ENCODE data around the gene ETF1.
"Not testable (repeated sequence)": the region's sequence is repeated elsewhere in the genome, so short reads cannot be mapped to it uniquely, and the experiment has no call there.

Gene ETF1

DNA sequence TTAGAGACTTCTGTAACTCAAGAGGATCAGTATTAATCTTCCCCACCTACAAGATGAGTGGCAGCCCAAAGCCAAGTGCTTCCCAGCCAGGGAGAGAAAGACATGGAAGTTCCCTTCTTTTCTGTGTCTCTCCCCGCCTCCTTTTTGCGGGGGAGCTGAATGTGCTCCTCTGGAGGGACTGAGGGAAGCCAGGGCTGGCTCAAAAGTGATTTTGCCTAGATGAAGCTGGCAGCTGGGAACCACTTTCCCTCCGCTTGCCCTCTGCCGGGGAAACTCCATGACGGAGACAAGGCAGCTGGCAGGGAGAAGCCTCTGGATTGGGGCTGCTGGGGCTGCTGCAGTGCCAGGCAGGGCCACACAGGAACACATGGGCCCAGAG, 53.4 kb downstream of the ETF1 start:
- ATAC-seq = no peak

DNA sequence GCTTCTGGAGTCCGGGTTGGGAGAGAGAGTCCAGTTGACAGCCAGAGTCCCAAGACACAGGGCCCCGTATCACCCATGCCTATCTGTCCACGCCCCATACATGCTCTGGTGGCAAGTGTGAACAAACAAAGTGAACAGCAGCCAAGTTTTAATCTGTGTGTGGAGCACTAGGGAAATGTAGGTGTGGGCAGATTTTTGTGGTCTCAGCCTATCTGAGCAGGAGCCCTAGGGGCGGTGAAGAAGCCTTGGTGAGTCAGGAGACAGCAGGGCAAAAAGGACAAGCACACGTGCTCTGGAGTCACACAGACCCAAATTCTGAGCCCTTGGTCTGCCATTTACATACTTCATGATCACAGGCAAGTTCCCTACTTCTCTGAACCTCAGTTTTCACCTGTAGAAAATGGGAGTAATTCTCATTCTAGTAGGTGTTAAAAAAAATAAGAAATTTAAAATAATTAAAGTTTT, 54.5 kb downstream of the ETF1 start:
- ATAC-seq = no peak

DNA sequence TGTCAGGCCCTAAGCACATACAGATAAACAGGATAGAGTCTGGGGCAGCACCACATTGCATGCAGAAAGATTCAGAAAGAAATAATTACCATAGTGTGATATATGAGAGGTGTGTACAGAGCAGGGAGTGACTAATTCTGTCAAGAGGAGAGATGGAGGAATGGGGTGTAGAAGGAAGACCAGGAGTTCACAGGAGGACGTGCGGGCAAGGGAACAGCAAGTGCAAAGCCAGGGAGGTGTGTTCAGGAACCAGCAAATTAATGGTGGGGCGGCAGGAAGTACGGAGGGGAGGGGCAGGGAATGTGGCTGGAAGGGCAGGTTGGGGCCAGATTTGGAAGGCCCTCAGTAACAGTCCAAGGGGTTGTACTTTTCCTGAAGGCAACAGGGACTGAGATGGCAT, 60.4 kb downstream of the ETF1 start:
- no peak for ATAC-seq

DNA sequence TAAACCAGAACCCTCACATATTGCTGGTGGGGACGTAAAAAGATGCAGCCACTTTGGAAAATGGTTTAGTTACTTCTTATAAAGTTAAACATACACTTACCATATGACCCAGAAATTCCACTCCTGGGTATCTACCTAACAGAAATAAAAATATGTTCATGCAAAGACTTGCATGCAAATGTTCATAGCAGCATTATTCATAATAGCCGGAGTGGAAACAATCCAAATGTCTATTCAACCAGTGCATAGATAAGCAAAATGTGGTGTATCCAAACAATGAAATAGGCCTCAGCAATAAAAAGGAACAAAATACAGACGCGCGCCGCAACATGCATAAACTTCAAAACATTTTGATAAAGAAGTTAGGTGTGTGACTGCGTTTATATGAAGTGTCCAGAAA, 66.1 kb downstream of the ETF1 start:
- no peak for ATAC-seq

DNA sequence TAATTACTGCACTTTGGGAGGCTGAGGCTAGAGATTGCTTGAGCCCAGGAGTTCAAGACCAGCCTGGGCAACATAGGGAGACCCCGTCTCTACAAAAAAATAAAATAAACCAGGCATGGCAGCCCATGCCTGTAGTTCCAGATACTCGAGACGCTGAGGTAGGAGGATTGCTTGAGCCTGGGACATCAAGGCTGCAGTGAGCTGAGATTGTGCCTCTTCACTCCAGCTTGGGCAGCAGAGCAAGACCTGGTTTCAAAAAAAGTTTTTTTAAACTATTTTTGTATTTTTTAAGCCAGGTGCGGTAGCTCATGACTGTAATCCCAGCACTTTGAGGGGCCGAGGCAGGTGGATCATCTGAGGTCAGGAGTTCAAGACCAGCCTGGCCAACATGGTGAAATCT, 69.9 kb downstream of the ETF1 start:
- ATAC-seq = not testable (repeated sequence)

DNA sequence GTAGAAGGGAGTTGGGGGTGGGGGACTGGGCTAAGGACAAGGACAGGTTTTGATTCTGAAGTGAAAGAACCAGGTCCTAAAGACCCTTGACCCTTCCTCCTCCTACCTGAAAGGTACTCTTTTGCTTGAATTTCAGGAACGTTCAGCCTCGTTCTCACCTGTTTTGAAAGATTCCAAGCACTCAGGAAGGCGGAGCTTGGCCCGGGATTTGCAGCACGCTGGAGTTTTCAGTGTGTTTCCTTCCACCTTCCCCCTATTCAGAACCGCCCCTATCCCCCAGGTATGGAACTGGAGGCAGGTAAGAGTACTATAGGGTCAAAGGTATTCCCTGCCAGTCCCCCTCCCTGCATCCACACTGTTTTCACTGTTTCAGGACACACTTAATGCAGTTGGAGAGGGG, 70.7 kb downstream of the ETF1 start:
- ATAC-seq = no peak

DNA sequence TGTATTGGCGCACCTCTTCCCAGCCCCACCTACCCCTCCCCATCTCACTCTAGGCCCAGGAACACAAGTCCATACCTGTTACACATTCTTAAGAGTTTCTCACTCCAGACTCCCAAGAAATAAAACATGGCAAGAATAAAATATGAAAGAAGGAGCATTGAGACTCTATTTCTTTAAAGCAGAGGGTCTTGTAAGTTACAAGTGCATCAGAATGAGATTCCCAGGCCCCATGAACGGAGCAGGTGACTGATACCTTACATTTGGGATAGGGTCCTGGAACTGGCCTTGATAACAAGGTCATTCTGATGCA, 72.0 kb downstream of the ETF1 start:
- no peak for ATAC-seq

DNA sequence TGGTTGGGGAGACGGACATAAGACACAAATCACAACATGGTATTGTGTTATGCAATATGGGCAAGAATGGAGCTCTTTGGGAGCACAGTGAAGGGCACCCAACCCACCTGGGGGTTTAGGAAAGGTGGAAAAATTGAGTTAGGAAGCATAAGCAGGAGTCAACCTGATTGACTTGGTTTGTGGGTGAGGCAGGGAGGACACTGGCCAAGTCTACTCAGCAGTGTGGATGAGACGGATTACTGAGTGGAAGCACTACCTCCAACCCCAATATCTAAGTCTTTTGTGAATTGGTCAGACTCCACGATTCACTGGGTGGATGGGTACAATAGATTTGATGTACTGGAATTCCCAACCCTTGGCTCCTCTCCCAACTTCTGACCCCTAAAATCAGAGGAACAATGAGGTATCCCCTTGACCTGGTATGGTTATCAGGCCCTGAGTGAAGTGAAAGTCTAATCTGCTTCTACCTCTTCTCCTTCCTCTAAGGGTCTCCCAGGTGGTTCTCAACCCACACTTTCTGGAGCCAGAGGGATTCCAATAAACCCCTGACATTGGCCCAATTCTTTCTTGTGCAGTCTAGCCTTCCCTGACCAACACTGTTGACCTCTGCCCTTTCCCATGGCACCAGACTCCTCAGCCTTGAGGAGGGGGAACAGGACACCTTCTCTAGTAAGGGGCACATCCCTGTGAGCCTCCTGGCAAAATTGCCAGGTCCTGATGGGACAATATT, 72.5 kb downstream of the ETF1 start:
- ATAC-seq = no peak

DNA sequence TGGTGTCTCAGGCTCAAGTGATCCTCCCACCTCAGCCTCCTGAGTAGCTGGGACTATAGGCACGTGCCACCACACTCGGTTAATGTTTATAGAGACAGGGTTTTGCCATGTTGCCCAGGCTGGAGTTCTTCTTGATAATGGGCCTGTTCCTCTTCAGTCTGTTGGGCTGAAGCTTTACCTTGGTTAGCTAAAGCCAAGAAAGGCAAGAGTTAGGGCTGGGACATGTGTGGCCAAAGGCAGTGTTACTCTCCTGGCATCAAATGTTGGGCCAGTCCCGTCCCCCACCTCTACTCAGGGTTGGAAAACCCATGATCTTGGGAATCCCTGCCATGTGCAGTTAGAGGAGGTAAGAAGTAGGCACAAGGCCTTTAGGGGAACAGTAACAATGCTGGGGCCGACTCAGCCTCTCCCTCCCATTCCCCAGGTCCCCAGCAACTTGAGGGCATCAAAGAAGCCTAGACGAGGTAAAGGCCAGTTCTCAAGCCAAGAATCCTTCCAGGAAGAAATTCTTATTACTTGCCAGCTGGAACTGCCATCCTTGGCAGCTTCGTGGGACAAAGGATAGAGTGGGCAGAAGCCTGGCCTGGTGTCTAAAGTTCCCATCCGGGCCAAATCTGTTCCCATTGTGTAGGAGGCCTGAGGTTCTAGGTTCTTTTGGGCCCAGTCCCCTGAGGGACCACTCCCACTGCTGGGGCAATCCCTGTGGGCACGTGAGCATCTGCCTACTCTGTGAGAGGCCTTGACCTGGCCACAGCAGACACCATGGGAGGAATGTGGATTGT, 73.3 kb downstream of the ETF1 start:
- no peak for ATAC-seq

DNA sequence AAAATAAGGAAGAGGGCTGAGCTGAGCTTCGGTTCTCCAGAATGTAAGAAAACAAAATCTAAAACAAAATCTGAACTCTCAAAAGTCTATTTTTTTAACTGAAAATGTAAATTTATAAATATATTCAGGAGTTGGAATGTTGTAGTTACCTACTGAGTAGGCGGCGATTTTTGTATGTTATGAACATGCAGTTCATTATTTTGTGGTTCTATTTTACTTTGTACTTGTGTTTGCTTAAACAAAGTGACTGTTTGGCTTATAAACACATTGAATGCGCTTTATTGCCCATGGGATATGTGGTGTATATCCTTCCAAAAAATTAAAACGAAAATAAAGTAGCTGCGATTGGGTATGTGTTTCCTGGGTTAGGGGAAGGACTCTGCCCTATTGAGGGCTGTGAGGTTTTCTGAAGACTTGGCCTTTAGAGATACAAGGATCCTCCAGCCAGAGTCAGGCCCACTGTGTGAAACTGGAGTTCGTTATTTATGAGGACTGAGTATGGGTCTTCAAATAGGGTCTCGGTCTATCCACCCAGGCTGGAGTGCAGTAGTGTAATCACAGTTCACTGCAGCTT, 74.0 kb downstream of the ETF1 start:
- no peak for ATAC-seq

DNA sequence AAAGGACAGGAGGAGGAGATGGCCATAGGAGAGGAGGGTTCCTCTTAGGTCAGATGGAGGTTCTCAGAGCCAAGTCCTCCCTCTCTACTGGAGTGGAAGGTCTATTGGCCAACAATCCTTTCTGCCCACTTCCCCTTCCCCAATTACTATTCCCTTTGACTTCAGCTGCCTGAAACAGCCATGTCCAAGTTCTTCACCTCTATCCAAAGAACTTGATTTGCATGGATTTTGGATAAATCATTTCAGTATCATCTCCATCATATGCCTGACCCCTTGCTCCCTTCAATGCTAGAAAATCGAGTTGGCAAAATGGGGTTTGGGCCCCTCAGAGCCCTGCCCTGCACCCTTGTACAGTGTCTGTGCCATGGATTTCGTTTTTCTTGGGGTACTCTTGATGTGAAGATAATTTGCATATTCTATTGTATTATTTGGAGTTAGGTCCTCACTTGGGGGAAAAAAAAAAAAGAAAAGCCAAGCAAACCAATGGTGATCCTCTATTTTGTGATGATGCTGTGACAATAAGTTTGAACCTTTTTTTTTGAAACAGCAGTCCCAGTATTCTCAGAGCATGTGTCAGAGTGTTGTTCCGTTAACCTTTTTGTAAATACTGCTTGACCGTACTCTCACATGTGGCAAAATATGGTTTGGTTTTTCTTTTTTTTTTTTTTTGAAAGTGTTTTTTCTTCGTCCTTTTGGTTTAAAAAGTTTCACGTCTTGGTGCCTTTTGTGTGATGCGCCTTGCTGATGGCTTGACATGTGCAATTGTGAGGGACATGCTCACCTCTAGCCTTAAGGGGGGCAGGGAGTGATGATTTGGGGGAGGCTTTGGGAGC, 74.7 kb downstream of the ETF1 start:
- ATAC-seq = no peak

DNA sequence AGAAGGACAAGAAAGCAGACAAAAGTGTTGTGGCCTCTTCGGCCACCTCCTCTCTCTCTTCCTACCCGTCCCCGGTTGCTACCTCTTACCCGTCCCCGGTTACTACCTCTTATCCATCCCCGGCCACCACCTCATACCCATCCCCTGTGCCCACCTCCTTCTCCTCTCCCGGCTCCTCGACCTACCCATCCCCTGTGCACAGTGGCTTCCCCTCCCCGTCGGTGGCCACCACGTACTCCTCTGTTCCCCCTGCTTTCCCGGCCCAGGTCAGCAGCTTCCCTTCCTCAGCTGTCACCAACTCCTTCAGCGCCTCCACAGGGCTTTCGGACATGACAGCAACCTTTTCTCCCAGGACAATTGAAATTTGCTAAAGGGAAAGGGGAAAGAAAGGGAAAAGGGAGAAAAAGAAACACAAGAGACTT, 75.3 kb downstream of the ETF1 start:
- ATAC-seq = no peak

DNA sequence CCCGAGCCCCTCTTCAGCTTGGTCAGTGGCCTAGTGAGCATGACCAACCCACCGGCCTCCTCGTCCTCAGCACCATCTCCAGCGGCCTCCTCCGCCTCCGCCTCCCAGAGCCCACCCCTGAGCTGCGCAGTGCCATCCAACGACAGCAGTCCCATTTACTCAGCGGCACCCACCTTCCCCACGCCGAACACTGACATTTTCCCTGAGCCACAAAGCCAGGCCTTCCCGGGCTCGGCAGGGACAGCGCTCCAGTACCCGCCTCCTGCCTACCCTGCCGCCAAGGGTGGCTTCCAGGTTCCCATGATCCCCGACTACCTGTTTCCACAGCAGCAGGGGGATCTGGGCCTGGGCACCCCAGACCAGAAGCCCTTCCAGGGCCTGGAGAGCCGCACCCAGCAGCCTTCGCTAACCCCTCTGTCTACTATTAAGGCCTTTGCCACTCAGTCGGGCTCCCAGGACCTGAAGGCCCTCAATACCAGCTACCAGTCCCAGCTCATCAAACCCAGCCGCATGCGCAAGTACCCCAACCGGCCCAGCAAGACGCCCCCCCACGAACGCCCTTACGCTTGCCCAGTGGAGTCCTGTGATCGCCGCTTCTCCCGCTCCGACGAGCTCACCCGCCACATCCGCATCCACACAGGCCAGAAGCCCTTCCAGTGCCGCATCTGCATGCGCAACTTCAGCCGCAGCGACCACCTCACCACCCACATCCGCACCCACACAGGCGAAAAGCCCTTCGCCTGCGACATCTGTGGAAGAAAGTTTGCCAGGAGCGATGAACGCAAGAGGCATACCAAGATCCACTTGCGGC, 75.9 kb downstream of the ETF1 start:
- ATAC-seq = no peak

DNA sequence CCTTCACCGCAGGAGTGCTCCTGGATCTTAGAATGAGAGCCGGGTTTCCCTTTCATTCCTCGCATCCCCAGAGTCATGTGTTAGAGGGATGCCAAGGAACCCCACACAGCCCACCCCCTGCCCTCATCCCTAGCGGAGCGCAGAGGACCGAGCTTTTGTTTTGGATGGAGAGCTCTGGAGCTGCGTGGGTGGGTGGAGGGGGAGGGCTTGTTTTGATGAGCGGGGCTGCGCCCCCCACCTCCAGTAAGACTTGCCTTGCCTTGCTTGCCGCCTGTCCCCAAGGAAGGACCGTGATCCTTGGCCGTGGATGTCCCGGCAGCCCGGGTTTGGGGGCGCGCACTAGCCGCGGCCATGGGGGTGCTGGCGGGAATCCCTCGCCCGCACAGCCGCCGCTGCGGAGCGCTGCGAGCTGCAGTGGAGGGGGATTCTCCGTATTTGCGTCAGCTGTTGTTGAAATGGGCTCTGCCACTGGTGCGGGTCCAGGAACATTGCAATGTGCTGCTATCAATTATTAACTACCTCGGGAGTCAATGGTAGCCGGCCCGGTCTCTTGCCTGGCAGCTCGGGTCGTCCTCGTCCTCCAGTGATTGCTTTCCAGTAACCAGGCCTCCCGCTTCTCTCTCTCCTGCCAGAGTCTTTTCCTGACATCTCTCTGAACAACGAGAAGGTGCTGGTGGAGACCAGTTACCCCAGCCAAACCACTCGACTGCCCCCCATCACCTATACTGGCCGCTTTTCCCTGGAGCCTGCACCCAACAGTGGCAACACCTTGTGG, 76.7 kb downstream of the ETF1 start:
- ATAC-seq = no peak

DNA sequence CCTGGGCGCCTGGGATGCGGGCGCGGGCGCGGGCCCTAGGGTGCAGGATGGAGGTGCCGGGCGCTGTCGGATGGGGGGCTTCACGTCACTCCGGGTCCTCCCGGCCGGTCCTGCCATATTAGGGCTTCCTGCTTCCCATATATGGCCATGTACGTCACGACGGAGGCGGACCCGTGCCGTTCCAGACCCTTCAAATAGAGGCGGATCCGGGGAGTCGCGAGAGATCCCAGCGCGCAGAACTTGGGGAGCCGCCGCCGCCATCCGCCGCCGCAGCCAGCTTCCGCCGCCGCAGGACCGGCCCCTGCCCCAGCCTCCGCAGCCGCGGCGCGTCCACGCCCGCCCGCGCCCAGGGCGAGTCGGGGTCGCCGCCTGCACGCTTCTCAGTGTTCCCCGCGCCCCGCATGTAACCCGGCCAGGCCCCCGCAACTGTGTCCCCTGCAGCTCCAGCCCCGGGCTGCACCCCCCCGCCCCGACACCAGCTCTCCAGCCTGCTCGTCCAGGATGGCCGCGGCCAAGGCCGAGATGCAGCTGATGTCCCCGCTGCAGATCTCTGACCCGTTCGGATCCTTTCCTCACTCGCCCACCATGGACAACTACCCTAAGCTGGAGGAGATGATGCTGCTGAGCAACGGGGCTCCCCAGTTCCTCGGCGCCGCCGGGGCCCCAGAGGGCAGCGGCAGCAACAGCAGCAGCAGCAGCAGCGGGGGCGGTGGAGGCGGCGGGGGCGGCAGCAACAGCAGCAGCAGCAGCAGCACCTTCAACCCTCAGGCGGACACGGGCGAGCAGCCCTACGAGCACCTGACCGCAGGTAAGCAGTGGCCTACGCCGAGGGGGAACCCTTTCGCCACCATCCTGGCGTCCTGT, 77.5 kb downstream of the ETF1 start, which contains the start of gene EGR1:
TSS of gene EGR1 (plus strand) at position 219 of the 864 bp plus-strand sequence. CDS start at position 502, 283 bp downstream.
- ATAC-seq = peak; percentile 66 to 69

DNA sequence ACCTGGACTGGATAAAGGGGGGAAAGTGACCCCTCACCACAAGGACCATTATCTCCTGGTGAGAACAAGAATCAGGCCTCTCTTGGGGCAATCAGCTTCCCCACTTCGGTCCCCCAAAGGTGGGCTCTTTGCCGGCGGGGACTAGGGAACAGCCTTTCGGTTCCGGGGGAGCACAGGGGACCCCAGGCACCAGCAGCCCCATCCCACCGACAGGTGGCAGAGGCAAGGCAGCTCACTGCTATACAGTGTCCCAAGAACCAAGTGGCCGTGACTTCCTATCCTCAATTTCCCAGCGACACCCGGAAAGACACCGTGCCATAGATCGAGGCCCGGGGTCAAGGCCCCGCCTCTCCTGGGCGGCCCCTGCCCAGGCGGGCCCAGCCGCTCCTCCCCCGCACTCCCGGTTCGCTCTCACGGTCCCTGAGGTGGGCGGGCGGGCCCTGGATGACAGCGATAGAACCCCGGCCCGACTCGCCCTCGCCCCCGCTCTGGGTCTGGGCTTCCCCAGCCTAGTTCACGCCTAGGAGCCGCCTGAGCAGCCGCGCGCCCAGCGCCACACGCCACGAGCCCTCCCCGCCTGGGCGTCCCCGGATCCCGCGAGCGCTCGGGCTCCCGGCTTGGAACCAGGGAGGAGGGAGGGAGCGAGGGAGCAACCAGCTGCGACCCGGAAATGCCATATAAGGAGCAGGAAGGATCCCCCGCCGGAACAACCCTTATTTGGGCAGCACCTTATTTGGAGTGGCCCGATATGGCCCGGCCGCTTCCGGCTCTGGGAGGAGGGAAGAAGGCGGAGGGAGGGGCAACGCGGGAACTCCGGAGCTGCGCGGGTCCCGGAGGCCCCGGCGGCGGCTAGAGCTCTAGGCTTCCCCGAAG, 78.4 kb downstream of the ETF1 start:
- peak; percentile 76 to 77 for ATAC-seq

DNA sequence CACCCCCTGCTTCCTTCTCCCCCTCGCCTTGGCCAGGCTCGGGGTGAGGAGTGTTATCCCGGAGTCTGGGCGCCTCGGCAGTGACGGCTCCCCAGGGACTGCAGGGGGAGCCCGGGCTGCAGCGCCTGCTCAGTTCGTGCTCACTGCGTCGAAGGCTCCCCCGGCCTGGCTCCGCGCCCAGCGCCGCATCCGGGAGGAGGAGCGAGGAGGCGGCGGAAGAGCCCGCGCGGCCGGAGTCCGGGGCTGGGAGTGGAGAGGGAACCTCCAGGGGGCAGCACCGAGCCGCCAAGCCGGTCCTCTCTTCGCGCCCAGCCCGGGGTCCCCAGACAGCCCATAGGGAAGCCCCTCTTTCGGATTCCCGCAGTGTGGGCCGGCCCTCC, 79.0 kb downstream of the ETF1 start:
- ATAC-seq = peak; percentile 58 to 60

DNA sequence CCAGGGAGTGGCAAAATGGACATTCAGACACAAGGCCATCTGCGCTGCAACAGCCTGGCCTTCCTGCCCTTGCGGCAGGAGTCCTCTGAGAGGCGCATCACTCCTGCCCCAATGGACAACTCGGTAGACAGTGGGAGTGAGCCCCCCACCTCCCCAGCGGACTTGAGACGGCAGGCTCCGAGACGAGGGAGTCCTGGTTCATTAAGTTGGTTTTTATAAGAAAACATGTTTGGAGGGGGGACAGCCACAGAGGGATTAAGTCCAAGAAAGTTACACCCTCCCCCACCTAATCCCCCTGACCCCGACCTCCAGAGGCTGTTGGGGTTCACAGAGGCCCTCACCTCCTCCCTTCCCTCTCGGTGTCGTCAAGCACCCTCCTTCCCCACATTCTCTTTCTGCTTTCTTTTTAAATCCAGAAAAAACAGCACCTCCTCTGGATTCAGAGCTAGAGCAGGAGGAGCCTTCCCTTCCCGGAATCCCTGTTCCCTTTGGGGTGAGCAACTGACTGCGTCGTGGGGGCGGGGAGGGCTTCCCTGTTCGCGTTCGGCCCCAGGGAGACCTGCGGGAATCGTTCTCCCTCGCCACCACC, 79.5 kb downstream of the ETF1 start:
- no peak for ATAC-seq

All from activated CD4-positive, CD25-positive, alpha-beta regulatory T cell treated with anti-CD3 and anti-CD28 coated beads, Interleukin-2, amount 50 U/mL, for 24 hours (primary cell).